ENCODE measurements around the gene GASK1A. TPM values are rescaled to one million over a fixed set of nuclear protein-coding genes. Genes with fewer than 3 reads are reported as not detected.

The GASK1A gene
- total RNA-seq, 1 donor from 2014 or later, result not detected

GRCh38 chr3:43032646-43033628 is 53.8 kb downstream of the GASK1A start:
- ChIA-PET POLR2A (no interaction called here), CTCF (no interaction called here)
- intact Hi-C loops (cut with micrococcal nuclease), result no loop called here
- no peak for ATAC-seq (ENCODE audit: low read depth)
- Mint-ChIP-seq H3K27me3 (peaks cover 7% of the 10 kb centered on the region), H3K4me1 (no peaks in the 10 kb centered on the region), H3K9me3 (no peaks in the 10 kb centered on the region), H3K4me3 (no peak overlapping the region), H3K27ac (no peak overlapping the region), H3K36me3 (ENCODE audit: low read depth) (no peaks in the 10 kb centered on the region)
- DNase-seq, result no peak
- no peak for TF ChIP-seq CTCF (IDR thresholded peaks at IDR 0.05)

DNA sequence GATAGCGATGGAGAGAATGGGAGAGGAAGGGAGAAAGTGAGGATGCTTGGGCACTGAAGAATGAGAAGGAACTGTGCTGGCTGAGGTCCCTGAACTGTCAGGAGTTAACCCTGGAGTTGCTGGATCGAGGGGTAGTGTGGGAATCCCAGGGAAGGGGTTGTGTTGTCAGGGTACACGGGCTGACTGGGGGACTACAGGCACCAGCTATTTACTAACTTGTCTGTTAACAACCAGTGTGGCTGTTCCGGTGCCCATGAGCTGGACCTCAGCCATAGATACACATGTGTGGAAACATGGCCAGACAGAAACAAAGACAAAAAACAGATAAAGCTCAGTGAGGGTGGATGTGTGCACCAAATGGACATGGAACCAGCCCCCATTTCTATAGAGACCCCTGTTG is 55.1 kb downstream of the GASK1A start:
- ChIA-PET POLR2A (no interaction called here), CTCF (no interaction called here)
- no peak for TF ChIP-seq CTCF (IDR thresholded peaks at IDR 0.05)
- Mint-ChIP-seq H3K4me3 (no peak overlapping the region), H3K9me3 (no peaks in the 10 kb centered on the region), H3K4me1 (no peaks in the 10 kb centered on the region), H3K36me3 (ENCODE audit: low read depth) (no peaks in the 10 kb centered on the region), H3K27ac (no peak overlapping the region), H3K27me3 (peaks cover 7% of the 10 kb centered on the region)
- no peak for DNase-seq
- ATAC-seq (ENCODE audit: low read depth), result no peak
- intact Hi-C loops (cut with micrococcal nuclease), result no loop called here

DNA sequence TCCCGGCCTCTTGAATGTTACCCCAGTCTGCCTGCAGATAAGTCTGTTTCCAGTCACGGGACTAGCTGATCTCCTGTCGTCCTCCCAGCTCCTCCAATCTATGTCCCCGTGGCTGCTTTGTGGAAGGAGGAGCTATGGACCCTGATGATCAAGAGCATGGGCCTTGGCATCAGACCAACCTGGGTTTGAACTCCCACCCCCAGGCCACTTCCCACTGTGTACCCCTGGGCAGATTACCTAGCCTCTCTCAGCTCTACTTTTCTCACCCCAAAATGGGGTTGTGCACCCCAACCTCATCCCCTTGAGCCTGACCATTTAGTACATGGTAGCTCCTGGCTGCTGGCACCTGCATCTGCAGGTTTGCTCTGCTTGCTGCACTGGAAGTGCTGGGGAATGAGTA is 55.8 kb downstream of the GASK1A start:
- CTCF ChIA-PET, result no interaction called here
- no peak for TF ChIP-seq CTCF (IDR thresholded peaks at IDR 0.05)
- H3K27me3 Mint-ChIP-seq, result peaks cover 7% of the 10 kb centered on the region
- H3K4me1 Mint-ChIP-seq, result no peaks in the 10 kb centered on the region
- POLR2A ChIA-PET, result no interaction called here
- H3K36me3 Mint-ChIP-seq (ENCODE audit: low read depth), result no peaks in the 10 kb centered on the region
- no peak overlapping the region for H3K4me3 Mint-ChIP-seq
- H3K9me3 Mint-ChIP-seq, result no peaks in the 10 kb centered on the region
- ATAC-seq (ENCODE audit: low read depth), result no peak
- intact Hi-C loops (cut with micrococcal nuclease), result no loop called here
- no peak overlapping the region for H3K27ac Mint-ChIP-seq
- no peak for DNase-seq

- intact Hi-C loops (cut with micrococcal nuclease), result no loop called here
- Mint-ChIP-seq H3K4me1 (no peaks in the 10 kb centered on the region), H3K27ac (no peak overlapping the region), H3K36me3 (ENCODE audit: low read depth) (no peaks in the 10 kb centered on the region), H3K27me3 (peaks cover 7% of the 10 kb centered on the region), H3K4me3 (no peak overlapping the region), H3K9me3 (no peaks in the 10 kb centered on the region)
- CTCF ChIA-PET, result no interaction called here
- ATAC-seq (ENCODE audit: low read depth) (no peak), DNase-seq (no peak)
- no peak for TF ChIP-seq CTCF (IDR thresholded peaks at IDR 0.05)
- POLR2A ChIA-PET, result no interaction called here
These were observed 56.8 kb downstream of the GASK1A start for GRCh38 chr3:43035801-43036365.

GRCh38 chr3:43036621-43037423 is 57.7 kb downstream of the GASK1A start:
- CTCF ChIA-PET, result no interaction called here
- Mint-ChIP-seq H3K27ac (no peak overlapping the region), H3K9me3 (no peaks in the 10 kb centered on the region), H3K27me3 (peaks cover 7% of the 10 kb centered on the region), H3K4me3 (no peak overlapping the region), H3K36me3 (ENCODE audit: low read depth) (no peaks in the 10 kb centered on the region), H3K4me1 (no peaks in the 10 kb centered on the region)
- intact Hi-C loops (cut with micrococcal nuclease), result no loop called here
- ATAC-seq (ENCODE audit: low read depth), result no peak
- POLR2A ChIA-PET, result no interaction called here
- no peak for TF ChIP-seq CTCF (IDR thresholded peaks at IDR 0.05)
- no peak for DNase-seq
